Stimulated activated CD4-positive, alpha-beta T cell treated with anti-CD3 and anti-CD28 coated beads, TNF-alpha, amount 100 ng/mL, for 24 hours (primary cell): Measurements from ENCODE around the gene LMNTD1.
"Not testable (repeated sequence)": the region's sequence is repeated elsewhere in the genome, so short reads cannot be mapped to it uniquely, and the experiment has no call there.

Experiments
- DNase-seq, 3 experiments: peaks; one replicate each; pipeline ENCODE4 v3.0.0-alpha.2; 2020; ENCODE audit warnings: low read depth in 3 of 3

Gene LMNTD1

GRCh38 chr12:25433024-25433423 is 120.1 kb downstream of the LMNTD1 start:
- DNase-seq, result no peak

GRCh38 chr12:25427337-25428249 is 125.5 kb downstream of the LMNTD1 start:
- no peak for DNase-seq

- not testable (repeated sequence) for DNase-seq
Observed at GRCh38 chr12:25426821-25427220, 126.3 kb downstream of the LMNTD1 start.
